GM18909 (cell line): ENCODE measurements around the gene USP37.

ENCODE experiments used
- ATAC-seq: cut with Tn5 transposase; IDR thresholded peaks from one replicate; pipeline ENCODE4 v1.9.1; 2021; ENCODE audit warnings: mild to moderate bottlenecking; ENCODE audit not compliant: unreplicated experiment, poor library complexity

The USP37 gene

GRCh38 chr2:218568190-218569037 lies at the start of gene USP37, which contains the start of gene CNOT9:
TSS of gene USP37 (minus strand) at chr2:218568351. CDS start at chr2:218558653, 9,698 bp downstream.
TSS of gene CNOT9 (plus strand) at chr2:218568839. CDS start at chr2:218568955, 116 bp downstream.
- peak; percentile 81 for ATAC-seq

- no peak for ATAC-seq
Measured at GRCh38 chr2:218615868-218616315, 47.7 kb upstream of the USP37 start.

GRCh38 chr2:218607436-218608115 lies 39.4 kb upstream of the USP37 start, which contains the start of gene PLCD4:
TSS of gene PLCD4 (plus strand) at chr2:218607899. CDS start at chr2:218615740, 7,841 bp downstream.
- ATAC-seq, result no peak

GRCh38 chr2:218605432-218605831 lies 37.3 kb upstream of the USP37 start:
- ATAC-seq, result no peak

- no peak for ATAC-seq
Measured at GRCh38 chr2:218585541-218585940, 17.4 kb upstream of the USP37 start.

- no peak for ATAC-seq
Measured at GRCh38 chr2:218583983-218584850, 16.1 kb upstream of the USP37 start.

GRCh38 chr2:218582076-218582475 lies 13.9 kb upstream of the USP37 start:
- peak; percentile 89 for ATAC-seq

GRCh38 chr2:218578272-218578877 lies 10.2 kb upstream of the USP37 start:
- no peak for ATAC-seq

- ATAC-seq, result no peak
Measured at GRCh38 chr2:218577482-218578220, 9.5 kb upstream of the USP37 start.

- ATAC-seq, result no peak
Measured at GRCh38 chr2:218576854-218577253, 8.7 kb upstream of the USP37 start.

GRCh38 chr2:218570850-218571249 lies 2.7 kb upstream of the USP37 start:
- ATAC-seq, result no peak

GRCh38 chr2:218569661-218570500 lies 1.7 kb upstream of the USP37 start:
- no peak for ATAC-seq

GRCh38 chr2:218569038-218569431 lies 884 bp upstream of the USP37 start:
- peak; percentile 40 for ATAC-seq

GRCh38 chr2:218567797-218568189 lies 358 bp downstream of the USP37 start:
- ATAC-seq, result peak; percentile 40

- ATAC-seq, result no peak
Measured at GRCh38 chr2:218566296-218566695, 1.9 kb downstream of the USP37 start.

- ATAC-seq, result no peak
Measured at GRCh38 chr2:218564056-218564455, 4.1 kb downstream of the USP37 start.

GRCh38 chr2:218558986-218559385 lies 9.2 kb downstream of the USP37 start:
- ATAC-seq, result no peak

GRCh38 chr2:218557941-218558340 lies 10.2 kb downstream of the USP37 start:
- no peak for ATAC-seq
